ENCODE data around the gene CALM3. TPM values are rescaled to one million over a fixed set of nuclear protein-coding genes. Genes with fewer than 3 reads are reported as not detected.

Gene CALM3
- total RNA-seq, 1 experiment from 2014 or later = 343 TPM

GRCh38 chr19:46630586-46631205, 29.6 kb downstream of the CALM3 start:
- no peak overlapping the region for H2AK5ac ChIP-seq (ENCODE audit: insufficient read length, low read length)
- DNase-seq = no peak
- Mint-ChIP-seq H3K4me3 (no peak overlapping the region), H3K9me3 (no peaks in the 10 kb centered on the region; a peak in 1 of 5 replicates), H3K36me3 (ENCODE audit: insufficient read depth in 1 of 3, low read depth in 3 of 3) (no peaks in the 10 kb centered on the region), H3K27me3 (ENCODE audit: low read depth) (peaks cover 42% of the 10 kb centered on the region), H3K27ac (0 out of 7 replicates have a peak overlapping the region, but pooled peaks of 1 of the 3 experiments have one; percentile 8), H3K4me1 (peaks cover 20 to 28% of the 10 kb centered on the region in 2 experiments)
- WGBS (ENCODE audit: extremely low coverage, insufficient read length, low lambda C conversion rate) = no CpG with 5 or more reads among the region's 14 CpGs
- no peak overlapping the region for H2AFZ ChIP-seq (ENCODE audit: low read length)
- H3K27ac ChIP-seq (ENCODE audit: insufficient read length, low read depth, low read length) = no peak overlapping the region
- H3K9me3 ChIP-seq (ENCODE audit: control insufficient read depth, low read depth, low read length) = no peaks in the 10 kb centered on the region
- H3K79me1 ChIP-seq (ENCODE audit: insufficient read depth, low read depth, low read length, poor library complexity, severe bottlenecking) = no peaks in the 10 kb centered on the region
- H3K23me2 ChIP-seq (ENCODE audit: insufficient read length, low read depth, low read length, poor library complexity, severe bottlenecking) = peaks cover 9% of the 10 kb centered on the region
- no peak overlapping the region for H4K91ac ChIP-seq (ENCODE audit: insufficient read length, low read depth, low read length)
- H3K9ac ChIP-seq (ENCODE audit: extremely low read depth, insufficient read length, low read length) = no peak overlapping the region
- peak overlapping the region; percentile 27 for H3K18ac ChIP-seq (ENCODE audit: insufficient read length, low read depth, low read length)
- H3K23ac ChIP-seq (ENCODE audit: insufficient read length, low read depth, low read length) = no peak overlapping the region
- H2BK120ac ChIP-seq (ENCODE audit: low read depth, low read length, poor library complexity, severe bottlenecking) = no peak overlapping the region
- no peaks in the 10 kb centered on the region for H4K20me1 ChIP-seq (ENCODE audit: control insufficient read depth, insufficient read depth, insufficient read length)
- no peak overlapping the region for H3K4ac ChIP-seq (ENCODE audit: low read depth, low read length)
- H4K8ac ChIP-seq (replicated peaks; ENCODE audit: insufficient read length, low read depth, low read length) = no peak overlapping the region
- peaks cover 15% of the 10 kb centered on the region for H3K27me3 ChIP-seq (ENCODE audit: insufficient read depth, low read length)
- H3K56ac ChIP-seq (ENCODE audit: insufficient read length, low read depth, low read length) = no peak overlapping the region
- H3K14ac ChIP-seq (ENCODE audit: insufficient read depth, low read length) = peak overlapping the region; percentile 70; the same call in 1 of the 2 replicates
- H2BK12ac ChIP-seq (ENCODE audit: insufficient read length, low read depth, low read length) = no peak overlapping the region
- H3T11ph ChIP-seq (ENCODE audit: low read length) = no peak overlapping the region
- peaks cover 7% of the 10 kb centered on the region; the same call in 1 of the 2 replicates for H3K4me1 ChIP-seq (ENCODE audit: insufficient read depth, low read length)
- H3K4me2 ChIP-seq (ENCODE audit: insufficient read depth, insufficient read length, low read length) = no peak overlapping the region
- H3K79me2 ChIP-seq (ENCODE audit: insufficient read depth, low read length) = no peaks in the 10 kb centered on the region
- H2BK20ac ChIP-seq (ENCODE audit: low read depth, low read length, poor library complexity, severe bottlenecking) = no peak overlapping the region
- no peak overlapping the region for H2BK15ac ChIP-seq (ENCODE audit: low read depth, low read length)
- TF ChIP-seq CTCF (conservative IDR thresholded peaks at IDR 0.05) = no peak
- no peak overlapping the region for H4K5ac ChIP-seq (ENCODE audit: insufficient read length, low read depth, low read length)
- H2BK5ac ChIP-seq (ENCODE audit: insufficient read length, low read length) = no peak overlapping the region

All from H9 (cell line).